HCT116 (cell line): ENCODE measurements around the gene ABTB1. TPM values are rescaled to one million over a fixed set of nuclear protein-coding genes. Genes with fewer than 3 reads are reported as not detected.

ENCODE experiments used
- ATAC-seq: fragments of 200-7000 bp; cut with Tn5 transposase; 2 replicates; pipeline ENCODE4 v1.9.1; 2020; ENCODE audit warnings: mild to moderate bottlenecking, moderate library complexity
- BruUV-seq: library from RNA; stranded (reverse); fragments of 400-500 nt; replicated peaks from 2 replicates; lab custom pipeline; 2021; lab: Mats Ljungman, UMichigan
- CTCF ChIA-PET: fragments of 300-600 bp; sonication (Branson Sonifier 250); formaldehyde crosslinking; loops from one replicate; lab custom pipeline; 2021; ENCODE audit warnings: antibody characterized with exemption; lab: Charles Lee
- POLR2A ChIA-PET: fragments of 300-600, 350-600 bp; sonication (Branson Sonifier 250); formaldehyde crosslinking; loops from one replicate; lab custom pipeline; 2021; ENCODE audit warnings: antibody characterized with exemption; lab: Charles Lee
- RAD21 ChIA-PET, 2 experiments: fragments of 300-600 bp; sonication (Branson Sonifier 250); formaldehyde crosslinking; loops; one replicate each; lab custom pipeline; 2023; ENCODE audit warnings: low total read pairs in 2 of 2; ENCODE audit not compliant: uncharacterized antibody in 2 of 2, unreplicated experiment in 2 of 2, low non-redundant PET in 1 of 2; lab: Charles Lee
- DNase-seq: peaks from one replicate; pipeline ENCODE4 v3.0.0-alpha.2; 2010; ENCODE audit warnings: low read depth, low spot score
- H2AFZ ChIP-seq: fragments of 200-600 bp; shearing (Covaris generic), sonication (generic); 2 replicates; pipeline ENCODE4 v1.6.1; 2017; ENCODE audit warnings: low read depth, mixed run types, mixed read lengths, antibody characterized with exemption, low read length; ENCODE audit not compliant: poor library complexity, severe bottlenecking
- H3K27ac ChIP-seq: 2 replicates; pipeline ENCODE4 v1.5.1; 2012; ENCODE audit warnings: low read depth, low read length
- H3K27me3 ChIP-seq: fragments of 200-600 bp; sonication (generic); 2 replicates; pipeline ENCODE4 v1.6.1; 2016; ENCODE audit warnings: mixed run types, low read length, mixed read lengths; ENCODE audit not compliant: insufficient read depth
- H3K36me3 ChIP-seq, 2 experiments: fragments of 200-500 bp in 1 of 2; fragments of 200-600 bp in 1 of 2; sonication (Bioruptor generic) in 1 of 2; sonication (generic) in 1 of 2; 2 replicates each; pipeline versions ENCODE4 v1.5.1 to v1.6.1; 2014 to 2016; ENCODE audit warnings: low read length in 2 of 2, inconsistent platforms in 1 of 2, mixed read lengths in 1 of 2, mixed run types in 1 of 2; ENCODE audit not compliant: insufficient read depth in 2 of 2, control insufficient read depth in 1 of 2
- H3K4me1 ChIP-seq, 2 experiments: fragments of 200-600 bp in 1 of 2; sonication (generic) in 1 of 2; 2 replicates each; pipeline versions ENCODE4 v1.5.1 to v1.6.1; 2012 to 2017; ENCODE audit warnings: low read length in 2 of 2, inconsistent platforms in 1 of 2, mild to moderate bottlenecking in 1 of 2, mixed read lengths in 1 of 2, mixed run types in 1 of 2, moderate library complexity in 1 of 2; ENCODE audit not compliant: insufficient read depth in 2 of 2, control insufficient read depth in 1 of 2
- H3K4me2 ChIP-seq: fragments of 200-600 bp; sonication (generic); 2 replicates; pipeline ENCODE4 v1.6.1; 2017; ENCODE audit warnings: mixed run types, low read length, mixed read lengths
- H3K4me3 ChIP-seq, 2 experiments: fragments of 200-600 bp in 1 of 2; sonication (generic) in 1 of 2; replicated peaks in 1 of 2; 2 replicates each; pipeline ENCODE4 v1.5.1; 2011 to 2016; ENCODE audit warnings: low read length in 2 of 2, control low read depth in 1 of 2, low read depth in 1 of 2, mild to moderate bottlenecking in 1 of 2, mixed read lengths in 1 of 2, mixed run types in 1 of 2
- H3K79me2 ChIP-seq: fragments of 200-600 bp; sonication (generic); 2 replicates; pipeline ENCODE4 v1.6.1; 2017; ENCODE audit warnings: mild to moderate bottlenecking, mixed run types, low read length, moderate library complexity, mixed read lengths; ENCODE audit not compliant: insufficient read depth
- H3K9ac ChIP-seq: fragments of 200-600 bp; sonication (generic); 2 replicates; pipeline ENCODE4 v1.6.1; 2016; ENCODE audit warnings: low read length, mixed read lengths
- H3K9me2 ChIP-seq: fragments of 200-600 bp; sonication (generic), shearing (Covaris generic); 2 replicates; pipeline ENCODE4 v1.6.1; 2017; ENCODE audit warnings: mixed run types, mild to moderate bottlenecking, moderate library complexity; ENCODE audit not compliant: insufficient read depth
- H3K9me3 ChIP-seq, 2 experiments: fragments of 200-500 bp in 1 of 2; fragments of 200-600 bp in 1 of 2; sonication (Bioruptor generic) in 1 of 2; sonication (generic) in 1 of 2; 2 replicates each; pipeline ENCODE4 v1.6.1; 2014 to 2017; ENCODE audit warnings: low read length in 2 of 2, mixed read lengths in 2 of 2, inconsistent platforms in 1 of 2, low read depth in 1 of 2, mild to moderate bottlenecking in 1 of 2, mixed run types in 1 of 2, moderate library complexity in 1 of 2; ENCODE audit not compliant: control insufficient read depth in 1 of 2, insufficient read depth in 1 of 2
- H4K20me1 ChIP-seq: fragments of 200-600 bp; sonication (generic), shearing (Covaris generic); 2 replicates; pipeline ENCODE4 v1.6.1; 2017; ENCODE audit warnings: mixed run types, mild to moderate bottlenecking, moderate library complexity; ENCODE audit not compliant: insufficient read depth
- RAD21 ChIP-seq: IDR thresholded peaks from 2 replicates; pipeline ENCODE4 v1.6.1; 2012; ENCODE audit warnings: low read depth, mild to moderate bottlenecking
- intact Hi-C: fragments of 100-400 bp; cut with micrococcal nuclease; formaldehyde crosslinking; loops from 2 replicates; pipeline ENCODE4 v1.10.0; 2022
- total RNA-seq: library from RNA; stranded (reverse); gene quantifications from one replicate; pipeline ENCODE4 v1.2.1, GENCODE V29; 2021; ENCODE audit not compliant: unreplicated experiment
- TF ChIP-seq, protein P1 (sequence below), 3 experiments: fragments of 200-600 bp in 1 of 3; sonication (generic) in 1 of 3; IDR thresholded peaks in 2 of 3; conservative IDR thresholded peaks in 1 of 3; 2 replicates each; pipeline ENCODE4 v1.5.1; 2012 to 2017; ENCODE audit warnings: low read depth in 2 of 3, low read length in 2 of 3, antibody characterized with exemption in 1 of 3, borderline replicate concordance in 1 of 3, control low read depth in 1 of 3, mild to moderate bottlenecking in 1 of 3, mixed read lengths in 1 of 3, mixed run types in 1 of 3, moderate library complexity in 1 of 3; ENCODE audit not compliant: insufficient read depth in 1 of 3
- TF ChIP-seq, protein P2 (sequence below): IDR thresholded peaks from 2 replicates; pipeline ENCODE4 v1.6.1; 2012

The ABTB1 gene
- total RNA-seq, 1 experiment from 2014 or later: 19.4 TPM

DNA sequence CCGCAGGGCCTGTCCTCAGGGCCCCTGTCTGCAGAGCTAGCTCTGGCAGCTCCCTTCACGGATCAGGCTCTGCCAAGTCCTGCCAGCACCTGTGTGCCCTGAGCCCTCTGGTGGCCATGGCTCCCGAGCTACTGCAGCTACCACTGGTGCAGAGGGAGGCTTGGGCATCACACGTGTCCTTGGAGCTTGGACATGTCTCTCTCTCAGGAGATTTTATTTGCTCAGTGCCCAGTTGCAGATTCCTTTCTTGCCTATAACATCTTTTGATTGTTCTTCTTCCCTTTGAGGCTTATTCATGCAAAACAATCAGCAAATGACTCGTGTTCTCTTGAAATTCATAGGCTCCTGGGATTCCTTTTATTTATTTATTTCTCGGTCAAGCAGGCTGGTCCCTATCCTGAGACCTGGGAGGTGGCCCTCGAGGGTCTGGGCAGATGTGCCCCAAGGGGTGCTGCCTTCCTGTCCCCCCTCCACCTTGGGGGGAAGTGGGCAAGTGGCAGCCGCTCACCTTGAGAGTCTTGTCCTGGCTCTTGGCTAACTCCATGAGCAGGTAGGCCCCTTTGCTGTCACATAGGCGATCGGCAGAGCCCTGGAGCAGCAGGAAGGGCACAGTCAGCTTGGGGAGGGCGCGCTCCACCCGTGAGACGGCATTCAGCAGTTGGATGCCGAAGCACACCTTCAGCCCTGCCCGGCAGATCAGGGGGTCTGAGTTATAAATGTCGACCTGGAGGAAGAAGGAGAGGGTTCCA lies 21.9 kb downstream of the ABTB1 start:
- Histone ChIP-seq H4K20me1 (no peaks in the 10 kb centered on the region), H3K9ac (no peak overlapping the region), H3K9me2 (no peaks in the 10 kb centered on the region), H3K27me3 (no peaks in the 10 kb centered on the region), H3K9me3 (no peaks in the 10 kb centered on the region), H3K4me1 (peaks cover 12 to 46% of the 10 kb centered on the region in 2 experiments), H3K79me2 (no peaks in the 10 kb centered on the region), H3K4me2 (no peak overlapping the region), H3K27ac (no peak overlapping the region), H3K36me3 (no peaks in the 10 kb centered on the region), H3K4me3 (no peak overlapping the region), H2AFZ (no peak overlapping the region)
- TF ChIP-seq, protein P1, sequence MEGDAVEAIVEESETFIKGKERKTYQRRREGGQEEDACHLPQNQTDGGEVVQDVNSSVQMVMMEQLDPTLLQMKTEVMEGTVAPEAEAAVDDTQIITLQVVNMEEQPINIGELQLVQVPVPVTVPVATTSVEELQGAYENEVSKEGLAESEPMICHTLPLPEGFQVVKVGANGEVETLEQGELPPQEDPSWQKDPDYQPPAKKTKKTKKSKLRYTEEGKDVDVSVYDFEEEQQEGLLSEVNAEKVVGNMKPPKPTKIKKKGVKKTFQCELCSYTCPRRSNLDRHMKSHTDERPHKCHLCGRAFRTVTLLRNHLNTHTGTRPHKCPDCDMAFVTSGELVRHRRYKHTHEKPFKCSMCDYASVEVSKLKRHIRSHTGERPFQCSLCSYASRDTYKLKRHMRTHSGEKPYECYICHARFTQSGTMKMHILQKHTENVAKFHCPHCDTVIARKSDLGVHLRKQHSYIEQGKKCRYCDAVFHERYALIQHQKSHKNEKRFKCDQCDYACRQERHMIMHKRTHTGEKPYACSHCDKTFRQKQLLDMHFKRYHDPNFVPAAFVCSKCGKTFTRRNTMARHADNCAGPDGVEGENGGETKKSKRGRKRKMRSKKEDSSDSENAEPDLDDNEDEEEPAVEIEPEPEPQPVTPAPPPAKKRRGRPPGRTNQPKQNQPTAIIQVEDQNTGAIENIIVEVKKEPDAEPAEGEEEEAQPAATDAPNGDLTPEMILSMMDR (IDR thresholded peaks at IDR 0.05 in 2 of 3, conservative IDR thresholded peaks at IDR 0.05 in 1 of 3; ENCODE audit: borderline replicate concordance in 1 of 3, insufficient read depth in 1 of 3, low read depth in 2 of 3, low read length in 2 of 3): peak; percentile 47 to 66 (median 49); a peak in 5 of 6 replicates
- TF ChIP-seq, protein P2, sequence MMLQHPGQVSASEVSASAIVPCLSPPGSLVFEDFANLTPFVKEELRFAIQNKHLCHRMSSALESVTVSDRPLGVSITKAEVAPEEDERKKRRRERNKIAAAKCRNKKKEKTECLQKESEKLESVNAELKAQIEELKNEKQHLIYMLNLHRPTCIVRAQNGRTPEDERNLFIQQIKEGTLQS: no peak
- TF ChIP-seq RAD21: peak; percentile 54
- no TSS peak for BruUV-seq
- ChIA-PET CTCF (interaction anchor here (0.6 to 2.4 kb wide), 8 partner anchors 12 to 265 kb away, joined by 3 to 11 read pairs (median 4); partner anchors contain the start of gene TPRA1), RAD21 (interaction anchor here (0.5 to 1.0 kb wide), 3 partner anchors 42 to 54 kb away, joined by 3 to 7 read pairs (median 6); no protein-coding TSS in a partner anchor), POLR2A (no interaction called here)
- DNase-seq: peak; percentile 38
- intact Hi-C loops: no loop called here
- ATAC-seq: peak; percentile 61
